Activated naive CD8-positive, alpha-beta T cell (primary cell): Measurements from ENCODE around the gene NKX1-1.
A peak's percentile ranks its signal among the peaks of the same experiment; 100 is the strongest.

Experiments used
- H3K27ac Mint-ChIP-seq: one replicate; pipeline ENCODE4 v1.8.0; 2021; ENCODE audit warnings: mixed read lengths
- H3K27me3 Mint-ChIP-seq: one replicate; pipeline ENCODE4 v1.8.0; 2021; ENCODE audit warnings: mixed read lengths
- H3K36me3 Mint-ChIP-seq: one replicate; pipeline ENCODE4 v1.8.0; 2021; ENCODE audit warnings: mixed read lengths
- H3K4me1 Mint-ChIP-seq: one replicate; pipeline ENCODE4 v1.8.0; 2021; ENCODE audit warnings: low read depth, mixed read lengths
- H3K4me3 Mint-ChIP-seq: one replicate; pipeline ENCODE4 v1.8.0; 2021; ENCODE audit warnings: mild to moderate bottlenecking, mixed read lengths
- H3K9me3 Mint-ChIP-seq: one replicate; pipeline ENCODE4 v1.8.0; 2021; ENCODE audit warnings: low read depth, mixed read lengths

Gene NKX1-1

DNA sequence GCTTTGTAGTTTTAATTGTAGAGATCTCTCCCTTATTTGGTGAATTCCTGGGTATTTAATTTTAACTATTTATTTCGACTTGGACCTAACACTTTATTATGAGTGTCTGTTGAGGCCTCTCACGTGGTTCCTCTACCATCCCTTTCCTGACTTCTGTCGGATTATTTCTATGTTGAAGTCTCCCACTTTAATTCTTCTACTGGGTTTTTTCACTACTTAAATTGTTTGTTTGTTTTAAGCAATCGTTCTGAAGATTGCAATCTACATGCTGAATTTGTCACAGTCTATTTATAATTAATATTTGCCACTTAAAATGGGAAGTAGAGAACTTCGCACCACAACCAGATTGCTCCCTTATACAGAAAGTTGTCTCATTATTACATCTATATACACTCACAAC is 20.8 kb upstream of the NKX1-1 start:
- Mint-ChIP-seq H3K27me3 (peaks cover 17% of the 10 kb centered on the region), H3K27ac (no peak overlapping the region), H3K9me3 (no peaks in the 10 kb centered on the region), H3K36me3 (no peaks in the 10 kb centered on the region), H3K4me3 (no peak overlapping the region), H3K4me1 (no peaks in the 10 kb centered on the region)

DNA sequence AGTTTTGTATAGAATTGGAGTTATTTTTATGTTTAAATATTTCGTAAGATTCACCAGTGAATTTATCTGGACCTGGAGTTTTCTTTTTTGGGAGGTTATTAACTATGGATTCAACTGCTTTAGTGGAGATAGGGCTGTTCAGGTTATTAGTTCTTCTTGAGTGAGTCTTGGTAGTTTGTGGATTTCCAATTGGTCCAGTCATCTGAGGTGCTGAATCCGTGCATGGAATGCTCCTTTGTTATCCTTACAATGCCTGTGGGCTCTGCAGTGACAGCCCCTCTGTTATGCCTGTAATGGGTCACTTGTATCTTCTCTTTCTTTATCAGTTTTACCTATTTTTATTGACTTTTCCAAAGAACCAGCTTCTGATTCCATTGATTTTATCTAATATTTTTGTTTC is 15.4 kb upstream of the NKX1-1 start:
- peaks cover 20% of the 10 kb centered on the region for H3K27me3 Mint-ChIP-seq
- no peaks in the 10 kb centered on the region for H3K9me3 Mint-ChIP-seq
- no peak overlapping the region for H3K4me3 Mint-ChIP-seq
- no peaks in the 10 kb centered on the region for H3K4me1 Mint-ChIP-seq
- H3K36me3 Mint-ChIP-seq, result no peaks in the 10 kb centered on the region
- H3K27ac Mint-ChIP-seq, result no peak overlapping the region

DNA sequence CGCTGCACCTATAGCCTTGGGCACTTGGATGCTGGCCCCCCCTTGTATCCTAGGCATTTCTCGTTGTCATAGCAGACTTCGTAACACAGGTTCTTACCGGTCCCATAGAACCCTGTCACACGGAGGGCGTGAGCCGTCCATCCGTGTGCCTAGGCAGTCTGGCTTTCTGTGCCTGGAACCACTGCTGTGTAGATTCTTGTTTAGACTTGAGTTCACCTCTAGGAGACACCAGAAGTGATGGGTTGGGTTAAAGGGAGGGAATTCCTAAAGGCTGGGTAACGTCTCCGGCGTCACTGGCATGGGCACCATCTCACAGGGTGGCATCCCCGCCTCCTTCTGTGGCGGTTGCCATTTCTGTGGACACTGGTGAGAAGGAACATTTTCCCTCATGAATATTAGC is 13.5 kb upstream of the NKX1-1 start:
- Mint-ChIP-seq H3K4me3 (no peak overlapping the region), H3K36me3 (no peaks in the 10 kb centered on the region), H3K27me3 (peaks cover 21% of the 10 kb centered on the region), H3K4me1 (peaks cover 6% of the 10 kb centered on the region), H3K9me3 (no peaks in the 10 kb centered on the region), H3K27ac (no peak overlapping the region)

DNA sequence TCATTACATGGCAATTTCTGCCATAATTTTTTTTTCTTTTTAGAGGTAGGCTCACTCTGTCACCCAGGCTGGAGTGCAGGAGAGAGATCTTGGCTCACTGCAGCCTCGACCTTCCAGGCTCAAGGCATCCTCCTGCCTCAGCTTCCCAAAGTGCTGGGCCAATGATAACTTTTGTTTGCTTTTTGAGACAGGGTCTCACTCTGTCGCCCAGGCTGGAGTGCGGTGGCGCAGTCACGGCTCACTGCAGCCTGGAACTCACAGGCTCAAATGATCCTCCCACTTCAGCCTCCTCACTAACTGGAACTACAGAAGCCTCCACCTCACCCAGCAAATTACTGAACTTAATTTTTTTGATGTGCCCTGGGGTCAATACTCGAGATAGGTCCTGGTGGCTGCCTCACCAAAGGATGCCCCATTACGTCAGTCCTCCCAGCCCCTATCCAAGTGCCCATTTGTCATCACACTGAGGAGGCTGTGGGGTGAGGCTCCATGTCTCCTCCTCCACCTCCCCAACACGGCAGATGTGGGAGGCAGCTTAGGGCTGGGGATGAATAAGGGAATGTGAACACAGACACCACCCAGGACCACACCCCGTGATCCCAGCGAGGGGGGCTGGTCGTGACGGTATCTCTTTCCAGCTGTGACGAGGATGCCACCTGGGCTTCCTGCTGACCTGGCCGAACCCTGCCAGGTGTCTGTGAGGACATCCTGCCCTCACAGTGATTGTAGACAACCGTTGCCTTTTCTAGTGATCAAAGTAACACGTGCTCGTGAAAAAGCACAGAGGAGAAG is 12.4 kb upstream of the NKX1-1 start:
- Mint-ChIP-seq H3K27me3 (peaks cover 18% of the 10 kb centered on the region), H3K4me1 (peaks cover 6% of the 10 kb centered on the region), H3K9me3 (no peaks in the 10 kb centered on the region), H3K27ac (no peak overlapping the region), H3K4me3 (no peak overlapping the region), H3K36me3 (no peaks in the 10 kb centered on the region)

DNA sequence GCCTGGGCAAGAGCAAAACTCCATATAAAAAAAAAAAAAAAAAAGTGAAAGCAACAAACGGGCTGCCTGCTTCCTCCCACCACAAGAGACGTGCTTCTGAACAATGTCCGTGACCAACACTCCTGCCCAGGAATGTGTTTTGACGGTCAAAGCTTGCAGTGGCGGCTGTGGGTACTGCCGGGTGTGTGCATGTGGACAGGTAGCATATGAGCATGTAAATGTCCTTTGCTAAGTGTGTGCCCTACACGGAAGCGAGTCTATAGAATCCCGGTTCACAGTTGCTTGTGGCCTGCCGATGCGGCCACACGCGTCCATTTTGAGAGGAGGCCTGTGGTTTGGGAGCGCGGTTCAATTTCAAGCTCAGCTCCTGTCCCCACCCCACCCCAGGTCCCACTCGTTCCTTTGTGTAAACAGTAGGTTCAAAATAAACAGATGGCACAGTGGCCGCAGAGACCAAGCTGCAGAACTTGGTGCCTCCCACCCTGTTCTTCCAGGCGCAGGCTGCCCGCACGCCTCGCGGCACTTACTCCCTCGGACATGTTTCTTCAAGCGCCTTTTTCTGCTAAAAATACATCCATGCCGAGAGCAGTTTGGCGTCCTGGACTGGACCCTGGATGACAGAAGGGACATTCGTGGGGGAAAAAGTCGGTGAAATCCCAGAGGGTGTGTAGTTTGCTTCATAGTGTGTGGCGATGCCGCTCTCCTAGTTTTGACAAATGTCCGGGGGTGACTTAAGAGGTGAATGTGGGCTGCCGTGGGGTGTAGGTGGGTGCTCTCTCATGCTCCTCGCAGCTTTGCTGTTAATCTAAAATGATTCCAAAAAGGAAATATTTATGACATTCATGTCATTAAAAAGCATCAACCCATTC is 11.5 kb upstream of the NKX1-1 start:
- Mint-ChIP-seq H3K36me3 (no peaks in the 10 kb centered on the region), H3K9me3 (no peaks in the 10 kb centered on the region), H3K27ac (no peak overlapping the region), H3K27me3 (peaks cover 22% of the 10 kb centered on the region), H3K4me1 (peaks cover 6% of the 10 kb centered on the region), H3K4me3 (no peak overlapping the region)

DNA sequence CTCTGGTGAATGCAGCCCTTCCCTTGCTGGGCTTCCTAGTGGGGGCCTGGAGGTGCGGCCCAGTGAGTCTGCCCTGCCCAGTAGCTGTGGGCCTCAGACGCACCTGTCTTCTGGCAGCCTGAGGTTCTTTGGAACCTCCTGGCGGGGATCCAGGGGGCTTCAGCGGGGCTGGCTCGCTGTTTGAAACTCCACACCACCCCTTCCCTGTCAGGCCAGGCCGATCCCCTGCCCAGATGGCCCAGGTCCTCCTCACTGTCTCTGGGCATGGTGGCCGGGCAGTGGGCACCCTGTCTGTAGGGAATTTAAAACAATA is 10.7 kb upstream of the NKX1-1 start:
- Mint-ChIP-seq H3K36me3 (no peaks in the 10 kb centered on the region), H3K27ac (no peak overlapping the region), H3K4me3 (no peak overlapping the region), H3K27me3 (peaks cover 24% of the 10 kb centered on the region), H3K4me1 (peaks cover 6% of the 10 kb centered on the region), H3K9me3 (no peaks in the 10 kb centered on the region)

DNA sequence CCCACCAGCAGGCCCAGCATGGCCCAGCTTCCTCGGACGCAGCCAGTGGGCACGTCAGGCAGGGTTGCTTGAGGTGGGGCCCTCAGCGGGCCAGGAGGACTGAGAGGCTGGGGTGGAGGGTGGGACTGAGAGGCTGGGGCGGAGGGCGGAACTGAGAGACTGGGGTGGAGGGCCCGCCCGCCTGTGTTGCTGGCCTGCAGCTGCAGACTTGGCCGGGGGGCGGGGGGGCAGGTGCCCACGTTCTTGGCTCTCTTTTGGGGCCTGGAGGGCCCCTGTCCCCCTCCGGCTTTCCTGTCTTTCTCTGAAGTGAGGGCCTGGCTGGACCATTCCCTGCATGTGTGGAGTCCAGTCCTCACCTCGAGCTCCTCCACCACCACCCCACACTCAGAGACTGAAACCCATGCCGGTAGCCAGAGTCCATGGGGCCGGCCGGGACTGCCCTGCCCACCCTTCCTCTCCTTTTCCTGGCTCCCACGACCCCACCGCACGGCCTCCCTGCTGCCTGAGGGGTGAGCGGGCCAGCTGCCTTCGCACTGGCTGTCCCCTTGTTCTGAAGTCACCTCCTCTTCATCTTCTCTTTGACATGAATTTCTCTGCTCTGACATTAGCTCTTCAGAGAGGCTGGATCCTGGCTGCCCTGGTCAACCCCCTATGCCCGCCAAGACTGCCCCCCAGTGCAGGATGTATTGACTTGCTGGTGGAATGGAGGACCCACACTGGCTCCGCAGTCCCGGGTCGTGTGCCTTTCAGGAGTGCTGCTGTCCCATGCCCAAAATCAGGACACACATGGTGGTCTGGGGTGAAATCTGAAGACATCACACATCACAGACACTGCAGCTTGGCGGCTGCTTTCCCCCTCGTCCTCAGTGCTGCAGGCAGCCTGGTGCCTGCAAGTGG is 10.1 kb upstream of the NKX1-1 start:
- Mint-ChIP-seq H3K27ac (no peak overlapping the region), H3K4me1 (peaks cover 6% of the 10 kb centered on the region), H3K9me3 (no peaks in the 10 kb centered on the region), H3K36me3 (no peaks in the 10 kb centered on the region), H3K27me3 (peaks cover 28% of the 10 kb centered on the region), H3K4me3 (no peak overlapping the region)

DNA sequence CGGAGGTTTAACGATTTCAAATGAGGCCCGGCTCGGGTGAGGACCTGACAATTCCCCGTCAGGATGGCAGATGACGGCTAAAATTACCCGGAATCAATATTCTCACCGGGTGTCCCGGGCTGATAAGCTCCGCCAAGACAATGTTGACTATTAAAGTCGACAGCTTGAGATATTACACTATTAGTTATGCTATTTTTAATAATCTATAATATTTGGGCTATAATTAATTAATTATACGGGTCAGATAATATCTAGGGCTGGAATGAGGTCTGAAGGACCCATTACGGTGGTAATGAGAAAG is 9.4 kb upstream of the NKX1-1 start:
- no peaks in the 10 kb centered on the region for H3K36me3 Mint-ChIP-seq
- H3K4me1 Mint-ChIP-seq, result peaks cover 6% of the 10 kb centered on the region
- peak overlapping the region; percentile 59 for H3K4me3 Mint-ChIP-seq
- peaks cover 33% of the 10 kb centered on the region for H3K27me3 Mint-ChIP-seq
- no peaks in the 10 kb centered on the region for H3K9me3 Mint-ChIP-seq
- no peak overlapping the region for H3K27ac Mint-ChIP-seq

DNA sequence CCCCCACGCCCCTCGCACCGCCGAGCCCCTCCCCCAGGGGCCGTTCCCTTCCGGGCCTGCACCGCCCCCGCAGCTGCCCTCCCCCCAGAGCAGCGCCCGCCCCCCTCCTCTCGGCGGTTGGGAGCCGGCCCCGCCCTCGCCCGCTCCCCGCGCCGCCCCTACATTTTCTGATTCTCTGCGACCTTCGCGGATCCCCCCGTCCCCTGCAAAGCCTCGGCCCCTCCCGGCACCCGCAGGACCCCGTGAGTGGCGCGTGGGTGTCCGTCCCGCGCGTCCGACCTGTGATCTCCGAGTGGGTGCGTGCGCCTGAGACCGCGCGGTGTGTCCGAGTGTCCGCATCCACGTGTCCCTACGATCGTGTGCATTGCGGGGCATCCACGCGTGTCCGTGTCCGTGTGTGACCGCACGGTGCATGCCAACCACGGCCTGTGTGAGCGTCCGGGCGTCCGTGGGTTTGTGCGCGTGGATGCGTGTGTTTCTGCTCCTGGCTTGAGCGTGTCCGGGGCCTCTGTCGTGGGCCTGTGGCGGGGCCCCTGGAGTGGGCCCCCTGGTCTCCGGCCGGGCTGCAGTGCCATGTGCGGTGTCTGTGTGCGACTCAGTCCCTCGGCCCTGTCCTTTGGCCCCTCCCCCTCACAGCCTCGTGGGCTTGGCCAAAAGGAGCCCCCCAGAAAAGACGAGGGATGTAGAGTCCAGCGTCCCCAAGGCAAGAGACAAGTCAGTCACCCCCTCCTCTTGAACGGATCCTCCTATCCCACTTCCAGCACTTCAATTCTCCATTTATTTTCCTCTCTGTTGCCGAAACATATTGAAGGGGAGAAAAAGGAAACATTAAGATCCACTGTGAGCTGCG is 8.8 kb upstream of the NKX1-1 start:
- H3K4me3 Mint-ChIP-seq, result peak overlapping the region; percentile 59
- peaks cover 32% of the 10 kb centered on the region for H3K27me3 Mint-ChIP-seq
- H3K27ac Mint-ChIP-seq, result no peak overlapping the region

DNA sequence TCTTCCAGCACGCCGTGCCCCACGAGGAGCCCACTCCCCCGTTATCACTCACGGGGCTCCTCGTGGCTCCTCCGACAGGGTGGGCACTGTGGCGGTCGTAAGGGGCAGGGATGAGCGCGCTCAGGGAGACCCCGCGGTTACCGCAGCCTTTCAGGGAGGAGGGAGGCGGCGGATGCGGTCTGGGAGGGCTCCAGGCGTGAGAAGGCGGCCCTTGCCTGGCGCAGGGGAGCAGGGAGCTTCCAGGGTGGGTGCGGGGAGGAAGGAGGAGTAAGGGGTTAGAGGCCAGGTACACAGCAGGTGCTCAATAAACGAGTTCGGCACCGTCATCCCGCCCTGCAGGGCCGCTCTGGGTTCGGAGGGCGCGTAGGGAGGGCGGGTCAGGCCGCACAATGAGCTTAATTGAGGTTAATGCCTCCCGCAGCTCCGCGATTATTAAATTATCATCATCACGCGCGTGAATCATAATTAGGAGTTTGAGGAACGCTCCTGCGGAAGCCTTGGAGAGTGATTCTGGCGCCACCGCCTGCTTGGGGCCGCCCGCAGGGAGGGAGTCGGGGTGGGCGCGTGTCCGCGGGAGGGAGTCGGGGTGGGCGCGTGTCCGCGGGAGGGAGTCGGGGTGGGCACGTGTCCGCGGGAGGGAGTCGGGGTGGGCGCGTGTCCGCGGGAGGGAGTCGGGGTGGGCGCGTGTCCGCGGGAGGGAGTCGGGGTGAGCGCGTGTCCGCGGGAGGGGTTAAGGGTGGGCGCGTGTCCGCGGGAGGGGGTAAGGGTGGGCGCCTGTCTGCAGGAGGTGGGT is 7.6 kb upstream of the NKX1-1 start:
- H3K4me3 Mint-ChIP-seq, result no peak overlapping the region
- H3K4me1 Mint-ChIP-seq, result peaks cover 6% of the 10 kb centered on the region
- no peak overlapping the region for H3K27ac Mint-ChIP-seq
- H3K36me3 Mint-ChIP-seq, result no peaks in the 10 kb centered on the region
- H3K9me3 Mint-ChIP-seq, result no peaks in the 10 kb centered on the region
- H3K27me3 Mint-ChIP-seq, result peaks cover 36% of the 10 kb centered on the region

More for the DNA sequence above, 8.8 kb upstream of the NKX1-1 start:
- Mint-ChIP-seq H3K4me1 (peaks cover 6% of the 10 kb centered on the region), H3K36me3 (no peaks in the 10 kb centered on the region), H3K9me3 (no peaks in the 10 kb centered on the region)

DNA sequence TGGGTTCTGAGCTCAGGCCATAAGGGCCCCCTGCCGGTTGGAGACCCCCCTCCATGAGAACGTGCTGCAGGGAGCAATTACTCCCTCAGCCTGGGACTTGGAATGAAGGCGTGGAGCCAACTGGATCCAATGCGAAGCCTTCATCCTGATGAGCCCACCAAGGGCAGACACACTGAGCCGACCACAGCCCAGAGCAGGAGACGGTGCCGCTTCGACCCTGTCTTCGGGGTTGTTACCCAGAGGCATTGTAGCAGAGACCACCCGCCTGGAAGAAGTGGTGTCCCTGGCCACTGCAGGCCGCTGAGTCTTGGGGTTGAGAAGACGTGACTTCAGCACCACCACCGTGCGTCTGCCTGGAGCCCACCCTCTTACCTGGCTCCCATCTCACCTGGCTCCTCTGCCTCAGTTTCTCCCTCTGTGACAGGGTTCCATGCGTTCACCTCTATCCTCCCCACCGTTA is 7.0 kb upstream of the NKX1-1 start:
- Mint-ChIP-seq H3K27ac (no peak overlapping the region), H3K27me3 (peaks cover 40% of the 10 kb centered on the region), H3K4me1 (peaks cover 6% of the 10 kb centered on the region), H3K9me3 (no peaks in the 10 kb centered on the region), H3K4me3 (no peak overlapping the region), H3K36me3 (no peaks in the 10 kb centered on the region)

DNA sequence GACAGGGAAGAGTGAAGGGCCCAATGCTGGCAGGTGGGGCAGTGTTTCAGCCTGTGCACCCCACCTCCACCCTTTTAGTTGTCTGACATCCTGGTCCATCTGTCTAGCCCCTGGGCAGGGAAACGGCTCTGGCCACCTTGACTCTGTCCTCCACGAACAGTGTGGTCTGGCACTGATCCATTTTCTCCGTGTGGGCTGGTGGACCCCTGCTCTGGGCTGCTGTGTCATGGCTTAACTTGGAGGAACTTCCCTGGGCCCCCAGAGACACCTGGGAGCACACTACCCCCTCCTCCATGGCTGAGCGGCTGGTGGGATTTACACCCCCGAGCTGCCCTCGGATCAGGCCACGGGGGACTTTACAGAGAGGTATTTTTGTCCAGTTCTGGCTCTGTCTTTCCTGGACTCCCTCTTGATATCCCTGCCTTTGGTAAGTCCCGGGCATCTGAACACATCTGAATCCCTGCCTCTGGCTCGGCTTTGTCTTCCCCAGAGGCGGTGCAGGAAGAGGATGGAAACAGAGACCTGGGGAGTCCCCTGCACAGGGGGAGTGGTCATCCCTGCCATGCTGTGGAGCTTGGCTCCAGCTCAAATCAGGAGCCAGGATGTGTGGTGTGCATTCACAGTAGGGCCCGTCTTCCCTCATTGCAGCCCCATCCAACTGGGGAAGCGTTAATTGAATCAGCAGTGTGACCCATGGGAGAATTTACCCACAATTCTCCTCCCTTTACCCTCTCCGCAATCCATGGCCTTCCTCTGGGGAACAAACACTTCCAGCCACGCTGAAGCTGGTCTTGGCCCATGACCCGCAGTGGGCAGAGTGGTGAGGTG is 6.3 kb upstream of the NKX1-1 start:
- Mint-ChIP-seq H3K4me3 (no peak overlapping the region), H3K9me3 (no peaks in the 10 kb centered on the region), H3K27me3 (peaks cover 39% of the 10 kb centered on the region), H3K27ac (no peak overlapping the region), H3K4me1 (peaks cover 6% of the 10 kb centered on the region), H3K36me3 (no peaks in the 10 kb centered on the region)
